ENCODE results near the gene CLEC12A.
"Not testable (repeated sequence)": the region's sequence is repeated elsewhere in the genome, so short reads cannot be mapped to it uniquely, and the experiment has no call there.

The CLEC12A gene

GRCh38 chr12:9969673-9970072 is 1.5 kb upstream of the CLEC12A start:
- no peak for DNase-seq (ENCODE audit: low spot score)

GRCh38 chr12:9973949-9974348 is 2.7 kb downstream of the CLEC12A start:
- no peak for DNase-seq (ENCODE audit: low spot score)

GRCh38 chr12:9974731-9975130 is 3.5 kb downstream of the CLEC12A start:
- not testable (repeated sequence) for DNase-seq (ENCODE audit: low spot score)

GRCh38 chr12:9975614-9976013 is 4.4 kb downstream of the CLEC12A start:
- DNase-seq (ENCODE audit: low spot score), result no peak

GRCh38 chr12:9976626-9977025 is 5.4 kb downstream of the CLEC12A start:
- DNase-seq (ENCODE audit: low spot score), result not testable (repeated sequence)

- DNase-seq (ENCODE audit: low spot score), result no peak
These were observed 6.7 kb downstream of the CLEC12A start for GRCh38 chr12:9977916-9978315.

- no peak for DNase-seq (ENCODE audit: low spot score)
These were observed 8.9 kb downstream of the CLEC12A start for GRCh38 chr12:9980126-9980525.

- DNase-seq (ENCODE audit: low spot score), result no peak
These were observed 20.7 kb downstream of the CLEC12A start for GRCh38 chr12:9991876-9992275.

GRCh38 chr12:9992296-9992695 is 21.1 kb downstream of the CLEC12A start:
- DNase-seq (ENCODE audit: low spot score), result no peak

- no peak for DNase-seq (ENCODE audit: low spot score)
These were observed 27.8 kb downstream of the CLEC12A start, which contains the start of gene CLEC1B for GRCh38 chr12:9999016-9999415. Gene CLEC1B, minus strand, starts transcription at chr12:9999121. Its CDS starts 21 bp downstream, at chr12:9999100.

- DNase-seq (ENCODE audit: low spot score), result no peak
These were observed 30.1 kb downstream of the CLEC12A start for GRCh38 chr12:10001171-10001776.

- DNase-seq (ENCODE audit: low spot score), result no peak
These were observed 41.6 kb downstream of the CLEC12A start for GRCh38 chr12:10012630-10013330.

- DNase-seq (ENCODE audit: low spot score), result no peak
These were observed 44.2 kb downstream of the CLEC12A start for GRCh38 chr12:10015450-10015849.

- DNase-seq (ENCODE audit: low spot score), result no peak
These were observed 45.7 kb downstream of the CLEC12A start for GRCh38 chr12:10016881-10017280.

- DNase-seq (ENCODE audit: low spot score), result no peak
These were observed 47.2 kb downstream of the CLEC12A start for GRCh38 chr12:10018386-10018785.

- no peak for DNase-seq (ENCODE audit: low spot score)
These were observed 50.1 kb downstream of the CLEC12A start for GRCh38 chr12:10021342-10021741.

- DNase-seq (ENCODE audit: low spot score), result no peak
These were observed 54.0 kb downstream of the CLEC12A start for GRCh38 chr12:10025236-10025635.

- not testable (repeated sequence) for DNase-seq (ENCODE audit: low spot score)
These were observed 55.5 kb downstream of the CLEC12A start for GRCh38 chr12:10026666-10027065.

- no peak for DNase-seq (ENCODE audit: low spot score)
These were observed 56.1 kb downstream of the CLEC12A start for GRCh38 chr12:10027311-10027710.

- DNase-seq (ENCODE audit: low spot score), result no peak
These were observed 56.5 kb downstream of the CLEC12A start for GRCh38 chr12:10027721-10028120.

- no peak for DNase-seq (ENCODE audit: low spot score)
These were observed 59.2 kb downstream of the CLEC12A start, which contains the start of gene CLEC9A for GRCh38 chr12:10030446-10030845. Gene CLEC9A, plus strand, starts transcription at chr12:10030682. Its CDS starts 22,006 bp downstream, at chr12:10052688.

- DNase-seq (ENCODE audit: low spot score), result no peak
These were observed 60.1 kb downstream of the CLEC12A start for GRCh38 chr12:10031321-10031720.

- no peak for DNase-seq (ENCODE audit: low spot score)
These were observed 60.6 kb downstream of the CLEC12A start for GRCh38 chr12:10031771-10032175.

All from cerebellar cortex (tissue), 1 donor.